Neural cell (in vitro differentiated cells): Measurements from ENCODE around the gene PRRT1. TPM values are rescaled to one million over a fixed set of nuclear protein-coding genes. Genes with fewer than 3 reads are reported as not detected.
"Not testable (repeated sequence)": the region's sequence is repeated elsewhere in the genome, so short reads cannot be mapped to it uniquely, and the experiment has no call there.

ENCODE experiments used
- H2AFZ ChIP-seq: fragments of 200-600, 300-800 bp; sonication (generic), shearing (Covaris generic); 2 replicates; pipeline ENCODE4 v1.6.0; 2014; ENCODE audit warnings: low read depth, mild to moderate bottlenecking, antibody characterized with exemption, low read length, moderate library complexity
- H3F3A ChIP-seq: fragments of 200-600 bp; shearing (Covaris generic); 2 replicates; pipeline ENCODE4 v1.6.1; 2016; ENCODE audit warnings: mild to moderate bottlenecking, moderate library complexity, mixed read lengths, antibody characterized with exemption, low read length; ENCODE audit not compliant: insufficient read depth, poor library complexity, severe bottlenecking
- H3K27ac ChIP-seq: fragments of 200-600, 300-800 bp; sonication (generic), shearing (Covaris generic); 2 replicates; pipeline ENCODE4 v1.5.1; 2014; ENCODE audit warnings: mild to moderate bottlenecking, low read length, moderate library complexity
- H3K27me3 ChIP-seq: fragments of 300-800, 200-600 bp; sonication (generic), shearing (Covaris generic); 2 replicates; pipeline ENCODE4 v1.6.0; 2014; ENCODE audit warnings: mild to moderate bottlenecking, low read depth, low read length, moderate library complexity; ENCODE audit not compliant: insufficient read depth
- H3K36me3 ChIP-seq: fragments of 300-800, 200-600 bp; sonication (generic), shearing (Covaris generic); 2 replicates; pipeline ENCODE4 v1.5.1; 2014; ENCODE audit warnings: mild to moderate bottlenecking, antibody characterized with exemption, low read length, moderate library complexity; ENCODE audit not compliant: insufficient read depth
- H3K4me2 ChIP-seq: fragments of 300-800, 200-600 bp; sonication (generic), shearing (Covaris generic); 2 replicates; pipeline ENCODE4 v1.6.0; 2014; ENCODE audit warnings: mild to moderate bottlenecking, low read length
- H3K4me3 ChIP-seq: fragments of 300-800, 200-600 bp; sonication (generic), shearing (Covaris generic); 2 replicates; pipeline ENCODE4 v1.5.1; 2014; ENCODE audit warnings: mild to moderate bottlenecking, low read length, moderate library complexity
- H3K79me2 ChIP-seq: fragments of 200-600 bp; shearing (Covaris generic); replicated peaks from 2 replicates; pipeline ENCODE4 v1.6.0; 2014; ENCODE audit warnings: mild to moderate bottlenecking, low read length, moderate library complexity; ENCODE audit not compliant: insufficient read depth
- H3K9ac ChIP-seq: fragments of 300-800, 200-600 bp; sonication (generic), shearing (Covaris generic); 2 replicates; pipeline ENCODE4 v1.6.1; 2016; ENCODE audit warnings: mild to moderate bottlenecking, low read length, mixed read lengths
- H3K9me2 ChIP-seq: fragments of 200-600 bp; shearing (Covaris generic); 2 replicates; pipeline ENCODE4 v1.6.1; 2016; ENCODE audit warnings: mild to moderate bottlenecking, low read length, mixed read lengths; ENCODE audit not compliant: insufficient read depth
- H3K9me3 ChIP-seq: fragments of 200-600, 300-800 bp; sonication (generic), shearing (Covaris generic); 2 replicates; pipeline ENCODE4 v1.6.1; 2016; ENCODE audit warnings: mild to moderate bottlenecking, mixed run types, low read length, moderate library complexity, mixed read lengths
- H4K20me1 ChIP-seq: fragments of 200-600 bp; shearing (Covaris generic); 2 replicates; pipeline ENCODE4 v1.6.1; 2016; ENCODE audit warnings: mild to moderate bottlenecking, mixed run types; ENCODE audit not compliant: insufficient read depth
- EP300 ChIP-seq: fragments of 450-650 bp; conservative IDR thresholded peaks from 2 replicates; pipeline ENCODE4 v1.6.1; 2014; ENCODE audit warnings: antibody characterized with exemption, mild to moderate bottlenecking, moderate library complexity; ENCODE audit not compliant: poor library complexity, severe bottlenecking
- EZH2 ChIP-seq: fragments of 200-600, 300-800 bp; shearing (Covaris generic), sonication (generic); IDR thresholded peaks from 2 replicates; pipeline ENCODE4 v1.6.1; 2014; ENCODE audit warnings: antibody characterized with exemption, low read length, borderline replicate concordance, mild to moderate bottlenecking; ENCODE audit not compliant: insufficient read depth, poor library complexity, severe bottlenecking
- MXI1 ChIP-seq: fragments of 450-650 bp; conservative IDR thresholded peaks from 2 replicates; pipeline ENCODE4 v1.6.1; 2014; ENCODE audit warnings: antibody characterized with exemption, mild to moderate bottlenecking; ENCODE audit not compliant: poor library complexity, severe bottlenecking
- POLR2AphosphoS5 ChIP-seq: IDR thresholded peaks from 2 replicates; pipeline ENCODE4 v1.6.1; 2012
- RAD21 ChIP-seq: fragments of 450-650 bp; conservative IDR thresholded peaks from 2 replicates; pipeline ENCODE4 v1.6.1; 2014; ENCODE audit warnings: antibody characterized with exemption, mild to moderate bottlenecking, moderate library complexity
- SMC3 ChIP-seq: fragments of 450-650 bp; conservative IDR thresholded peaks from 2 replicates; pipeline ENCODE4 v1.6.1; 2014; ENCODE audit warnings: antibody characterized with exemption, mild to moderate bottlenecking, moderate library complexity; ENCODE audit not compliant: poor library complexity
- TAF1 ChIP-seq: IDR thresholded peaks from 2 replicates; pipeline ENCODE4 v1.6.1; 2012; ENCODE audit warnings: low read depth
- polyA plus RNA-seq: library from polyadenylated mRNA; depleted of rRNA; stranded (reverse); fragments of >200 nt; gene quantifications from 2 replicates; pipeline ENCODE4 v1.2.3, GENCODE V29; 2014
- TF ChIP-seq, protein P1 (sequence below): IDR thresholded peaks from 2 replicates; pipeline ENCODE4 v1.6.1; 2012; ENCODE audit warnings: borderline replicate concordance
- TF ChIP-seq, protein P2 (sequence below): fragments of 450-650 bp; IDR thresholded peaks from 2 replicates; pipeline ENCODE4 v1.5.1; 2014; ENCODE audit warnings: antibody characterized with exemption, mild to moderate bottlenecking, moderate library complexity; ENCODE audit not compliant: poor library complexity, severe bottlenecking

Gene PRRT1
- polyA plus RNA-seq, 1 donor from 2014 or later: 0.22 TPM

DNA sequence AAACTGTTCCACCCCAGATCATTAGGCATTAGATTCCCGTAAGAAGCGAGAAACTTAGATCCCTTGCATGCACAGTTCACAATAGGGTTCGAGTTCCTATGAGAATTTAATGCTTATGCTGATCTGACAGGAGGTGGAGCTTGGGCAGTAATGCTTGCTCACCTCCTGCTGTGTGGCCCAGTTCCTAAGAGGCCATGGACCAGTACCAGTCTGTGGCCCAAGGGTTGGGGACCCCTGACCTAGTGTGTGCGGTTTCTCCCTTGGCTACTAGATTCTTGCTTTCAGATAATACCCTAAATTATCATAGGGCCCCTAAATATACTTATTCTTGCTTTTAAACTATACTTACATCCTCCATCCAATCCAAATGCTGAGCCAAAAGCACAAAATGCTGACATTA, 42.6 kb upstream of the PRRT1 start:
- H3K27ac ChIP-seq: peak overlapping the region; percentile 100
- H3K9ac ChIP-seq: peak overlapping the region; percentile 100
- TF ChIP-seq POLR2AphosphoS5: no peak
- TF ChIP-seq, protein P1, sequence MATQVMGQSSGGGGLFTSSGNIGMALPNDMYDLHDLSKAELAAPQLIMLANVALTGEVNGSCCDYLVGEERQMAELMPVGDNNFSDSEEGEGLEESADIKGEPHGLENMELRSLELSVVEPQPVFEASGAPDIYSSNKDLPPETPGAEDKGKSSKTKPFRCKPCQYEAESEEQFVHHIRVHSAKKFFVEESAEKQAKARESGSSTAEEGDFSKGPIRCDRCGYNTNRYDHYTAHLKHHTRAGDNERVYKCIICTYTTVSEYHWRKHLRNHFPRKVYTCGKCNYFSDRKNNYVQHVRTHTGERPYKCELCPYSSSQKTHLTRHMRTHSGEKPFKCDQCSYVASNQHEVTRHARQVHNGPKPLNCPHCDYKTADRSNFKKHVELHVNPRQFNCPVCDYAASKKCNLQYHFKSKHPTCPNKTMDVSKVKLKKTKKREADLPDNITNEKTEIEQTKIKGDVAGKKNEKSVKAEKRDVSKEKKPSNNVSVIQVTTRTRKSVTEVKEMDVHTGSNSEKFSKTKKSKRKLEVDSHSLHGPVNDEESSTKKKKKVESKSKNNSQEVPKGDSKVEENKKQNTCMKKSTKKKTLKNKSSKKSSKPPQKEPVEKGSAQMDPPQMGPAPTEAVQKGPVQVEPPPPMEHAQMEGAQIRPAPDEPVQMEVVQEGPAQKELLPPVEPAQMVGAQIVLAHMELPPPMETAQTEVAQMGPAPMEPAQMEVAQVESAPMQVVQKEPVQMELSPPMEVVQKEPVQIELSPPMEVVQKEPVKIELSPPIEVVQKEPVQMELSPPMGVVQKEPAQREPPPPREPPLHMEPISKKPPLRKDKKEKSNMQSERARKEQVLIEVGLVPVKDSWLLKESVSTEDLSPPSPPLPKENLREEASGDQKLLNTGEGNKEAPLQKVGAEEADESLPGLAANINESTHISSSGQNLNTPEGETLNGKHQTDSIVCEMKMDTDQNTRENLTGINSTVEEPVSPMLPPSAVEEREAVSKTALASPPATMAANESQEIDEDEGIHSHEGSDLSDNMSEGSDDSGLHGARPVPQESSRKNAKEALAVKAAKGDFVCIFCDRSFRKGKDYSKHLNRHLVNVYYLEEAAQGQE: no peak
- no peak for TF ChIP-seq MXI1
- TF ChIP-seq SMC3: no peak
- TF ChIP-seq, protein P2, sequence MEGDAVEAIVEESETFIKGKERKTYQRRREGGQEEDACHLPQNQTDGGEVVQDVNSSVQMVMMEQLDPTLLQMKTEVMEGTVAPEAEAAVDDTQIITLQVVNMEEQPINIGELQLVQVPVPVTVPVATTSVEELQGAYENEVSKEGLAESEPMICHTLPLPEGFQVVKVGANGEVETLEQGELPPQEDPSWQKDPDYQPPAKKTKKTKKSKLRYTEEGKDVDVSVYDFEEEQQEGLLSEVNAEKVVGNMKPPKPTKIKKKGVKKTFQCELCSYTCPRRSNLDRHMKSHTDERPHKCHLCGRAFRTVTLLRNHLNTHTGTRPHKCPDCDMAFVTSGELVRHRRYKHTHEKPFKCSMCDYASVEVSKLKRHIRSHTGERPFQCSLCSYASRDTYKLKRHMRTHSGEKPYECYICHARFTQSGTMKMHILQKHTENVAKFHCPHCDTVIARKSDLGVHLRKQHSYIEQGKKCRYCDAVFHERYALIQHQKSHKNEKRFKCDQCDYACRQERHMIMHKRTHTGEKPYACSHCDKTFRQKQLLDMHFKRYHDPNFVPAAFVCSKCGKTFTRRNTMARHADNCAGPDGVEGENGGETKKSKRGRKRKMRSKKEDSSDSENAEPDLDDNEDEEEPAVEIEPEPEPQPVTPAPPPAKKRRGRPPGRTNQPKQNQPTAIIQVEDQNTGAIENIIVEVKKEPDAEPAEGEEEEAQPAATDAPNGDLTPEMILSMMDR: no peak
- TF ChIP-seq RAD21: no peak
- no peak for TF ChIP-seq TAF1
- TF ChIP-seq EZH2: no peak
- no peak for TF ChIP-seq EP300

DNA sequence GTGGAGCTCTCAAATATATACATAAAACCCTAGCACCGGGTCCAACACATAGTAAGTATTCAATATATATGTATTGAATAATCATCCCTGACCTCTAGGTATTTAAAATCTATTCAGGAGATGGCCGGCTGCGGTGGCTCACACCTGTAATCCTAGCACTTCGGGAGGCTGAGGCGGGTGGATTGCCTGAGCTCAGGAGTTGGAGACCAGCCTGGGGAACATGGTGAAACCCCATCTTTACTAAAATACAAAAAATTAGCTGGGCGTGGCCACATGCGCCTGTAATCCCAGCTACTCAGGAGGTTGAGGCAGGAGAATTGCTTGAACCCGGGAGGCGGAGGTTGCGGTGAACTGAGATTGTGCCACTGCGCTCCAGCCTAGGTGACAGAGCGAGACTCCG, 41.4 kb upstream of the PRRT1 start:
- H2AFZ ChIP-seq, H3K27ac ChIP-seq, H3K9ac ChIP-seq, H3K9me2 ChIP-seq, H3K36me3 ChIP-seq, H3K9me3 ChIP-seq, H3K27me3 ChIP-seq, H3F3A ChIP-seq, H3K4me3 ChIP-seq, H3K4me2 ChIP-seq, H4K20me1 ChIP-seq: not testable (repeated sequence)
- peaks cover 17% of the 10 kb centered on the region for H3K79me2 ChIP-seq

More for the DNA sequence above, 42.6 kb upstream of the PRRT1 start:
- Histone ChIP-seq H3K9me2 (no peaks in the 10 kb centered on the region), H3K36me3 (no peaks in the 10 kb centered on the region), H4K20me1 (no peaks in the 10 kb centered on the region), H3K79me2 (peaks cover 11% of the 10 kb centered on the region), H3K9me3 (no peaks in the 10 kb centered on the region), H3K4me3 (peak overlapping the region; percentile 82), H3F3A (peaks cover 5% of the 10 kb centered on the region), H3K4me2 (peak overlapping the region; percentile 96), H2AFZ (no peak overlapping the region), H3K27me3 (no peaks in the 10 kb centered on the region)

DNA sequence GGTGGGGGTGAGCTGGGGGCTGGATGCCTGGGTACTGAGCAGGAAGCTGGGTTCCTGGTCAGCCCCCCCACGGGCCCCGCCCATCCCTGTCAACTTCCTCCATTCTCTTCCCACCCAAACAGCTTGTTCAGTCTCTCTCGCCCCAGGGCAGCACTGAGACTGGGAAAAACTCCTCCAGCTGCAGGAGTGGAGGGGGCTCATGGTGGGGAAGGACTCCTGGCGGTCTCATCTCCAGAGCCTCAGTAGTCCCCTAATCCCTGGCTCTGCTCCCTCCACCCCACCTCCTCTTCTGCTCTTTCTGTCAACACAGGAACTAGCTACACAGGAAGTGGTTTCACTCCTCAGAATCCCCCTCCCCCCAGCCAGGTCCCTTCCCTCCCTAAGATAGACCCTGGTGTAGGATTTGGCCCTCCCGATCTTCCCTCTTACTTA, 40.9 kb upstream of the PRRT1 start, which contains the start of gene GPSM3:
Gene GPSM3 (minus strand): TSS at position 36 of the 432 bp plus-strand sequence. CDS start 130 bp downstream, outside the sequence.
- Histone ChIP-seq H3F3A (peaks cover 5% of the 10 kb centered on the region), H3K9ac (no peak within 1 kb of the TSS), H3K4me2 (no peak within 1 kb of the TSS), H2AFZ (no peak within 1 kb of the TSS), H3K36me3 (no peaks in the 10 kb centered on the region), H3K9me2 (no peaks in the 10 kb centered on the region), H3K4me3 (no peak within 1 kb of the TSS), H3K79me2 (peaks cover 17% of the 10 kb centered on the region), H3K27me3 (no peaks in the 10 kb centered on the region), H3K9me3 (no peaks in the 10 kb centered on the region), H3K27ac (peak within 1 kb of the TSS; percentile 91), H4K20me1 (no peaks in the 10 kb centered on the region)
- TF ChIP-seq SMC3 (no peak), EZH2 (no peak), EP300 (no peak), TAF1 (no peak), POLR2AphosphoS5 (no peak)
- TF ChIP-seq, protein P2: no peak
